Kidney tubule cell (primary cell): Measurements from ENCODE around the gene DISC1.
"Not testable (repeated sequence)": the region's sequence is repeated elsewhere in the genome, so short reads cannot be mapped to it uniquely, and the experiment has no call there.

ENCODE experiments used
- DNase-seq: peaks from one replicate; pipeline ENCODE4 v3.0.0-alpha.2; 2018; ENCODE audit warnings: low spot score

Gene DISC1

GRCh38 chr1:231893400-231894102 is 267.0 kb downstream of the DISC1 start:
- no peak for DNase-seq

DNA sequence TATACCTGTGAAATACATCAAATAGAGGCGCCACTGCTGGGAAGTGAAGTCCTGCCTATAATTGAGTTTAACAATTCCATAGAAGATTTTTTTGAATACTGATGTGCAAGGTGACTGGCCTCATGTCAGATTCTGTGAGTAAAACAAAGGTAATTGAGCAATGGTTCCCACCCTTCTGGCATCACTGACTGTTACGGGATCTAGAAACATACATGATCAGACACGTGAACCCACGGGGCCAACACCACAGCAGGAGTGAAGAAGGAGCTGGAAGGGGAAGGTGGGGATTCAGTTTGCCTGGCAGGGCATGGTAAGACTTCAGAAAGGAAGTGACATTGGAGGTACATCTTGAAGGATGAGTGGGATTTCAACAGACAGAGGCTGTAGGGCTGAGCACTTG is 270.2 kb downstream of the DISC1 start:
- DNase-seq: no peak

- no peak for DNase-seq
These were observed 272.5 kb downstream of the DISC1 start for GRCh38 chr1:231899046-231899445.

GRCh38 chr1:231899713-231900435 is 273.3 kb downstream of the DISC1 start:
- no peak for DNase-seq

GRCh38 chr1:231903586-231904081 is 277.0 kb downstream of the DISC1 start:
- DNase-seq: no peak

- DNase-seq: not testable (repeated sequence)
These were observed 280.7 kb downstream of the DISC1 start for GRCh38 chr1:231907310-231907709.

DNA sequence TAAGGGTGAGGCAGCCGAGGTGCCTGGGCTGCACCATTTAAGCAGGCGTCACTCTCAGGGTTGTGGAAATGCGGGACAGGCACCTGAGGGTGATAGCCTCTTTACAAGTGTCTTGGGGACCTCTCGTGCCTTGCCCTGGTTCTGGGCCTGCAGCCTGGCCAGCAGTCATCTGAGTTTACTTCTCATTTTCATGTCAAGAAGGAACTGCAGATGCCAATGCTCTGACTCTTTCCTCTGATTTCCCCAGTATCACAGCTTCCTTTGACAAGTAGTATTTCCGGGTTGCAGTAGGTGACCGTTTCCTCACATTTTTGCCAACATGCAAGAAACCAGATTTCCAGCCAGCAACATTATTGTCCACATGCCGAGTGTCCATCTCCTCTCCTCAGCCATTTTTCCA is 286.9 kb downstream of the DISC1 start:
- no peak for DNase-seq

DNA sequence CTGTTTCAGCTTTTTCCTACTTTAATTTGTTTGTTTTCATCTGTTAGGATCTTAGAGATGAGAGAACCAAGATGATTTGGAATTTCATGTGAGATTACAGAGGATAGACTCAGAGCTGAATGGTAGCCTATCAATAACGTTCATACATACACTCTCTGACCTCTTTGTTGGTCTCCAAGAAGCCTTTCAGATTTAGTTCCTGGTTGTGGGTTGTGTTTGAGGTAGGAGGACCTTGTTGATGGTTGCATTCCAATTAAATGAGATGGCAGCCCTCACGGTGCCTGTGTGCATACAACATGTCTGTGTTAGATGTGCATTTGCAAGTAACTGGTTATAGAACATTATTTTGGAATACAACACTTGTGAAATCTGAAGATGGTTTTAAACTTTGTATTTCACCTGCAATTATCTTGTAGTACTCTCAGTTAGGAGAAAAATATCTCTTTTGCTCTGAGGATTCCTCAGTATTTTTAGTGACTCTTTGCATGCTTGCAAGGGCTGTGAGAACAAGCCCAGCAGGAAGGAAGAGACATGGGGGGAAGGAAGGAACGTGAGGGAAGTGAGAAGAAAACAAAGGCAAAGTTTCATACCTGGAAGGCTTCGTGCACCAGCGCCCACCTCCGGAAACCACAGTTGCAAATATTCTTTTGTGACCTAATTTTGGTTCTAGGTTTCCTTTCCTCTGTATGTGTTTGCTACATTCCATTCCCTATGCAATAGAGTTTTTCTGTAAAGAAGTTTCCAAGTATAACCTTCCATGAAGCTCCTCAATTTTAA is 291.8 kb downstream of the DISC1 start:
- peak; percentile 77 for DNase-seq

DNA sequence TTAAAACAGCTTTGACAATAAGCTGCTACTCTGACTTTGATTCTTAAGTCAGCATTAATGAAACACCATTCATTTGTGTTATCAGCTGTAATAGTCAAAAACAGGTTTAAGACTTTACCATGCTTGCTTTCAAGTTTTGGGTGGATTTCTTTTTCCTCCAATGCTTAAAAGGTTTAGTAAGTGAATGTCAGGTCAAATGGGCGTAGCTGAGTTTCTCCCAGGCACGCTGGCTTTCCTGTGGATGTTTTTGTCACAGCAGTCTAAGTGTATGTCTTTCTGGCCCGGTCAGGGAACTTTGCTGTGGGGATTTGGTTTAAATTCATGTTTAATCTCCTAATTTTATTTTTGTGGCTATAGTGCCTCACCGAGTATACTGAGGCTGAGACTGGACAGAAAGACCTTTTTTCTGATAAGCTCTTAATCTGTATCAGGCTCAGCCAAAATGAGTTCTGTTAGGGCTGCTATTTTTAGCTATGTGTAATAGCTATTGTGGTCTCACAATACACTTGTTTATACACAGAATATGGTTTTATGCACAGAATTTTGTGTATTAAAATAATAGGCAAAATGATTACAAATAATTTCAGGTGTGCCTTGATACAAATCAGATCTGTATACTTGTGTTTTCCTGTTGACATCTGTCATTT is 292.8 kb downstream of the DISC1 start:
- no peak for DNase-seq

- no peak for DNase-seq
These were observed 293.3 kb downstream of the DISC1 start for GRCh38 chr1:231919886-231920285.

DNA sequence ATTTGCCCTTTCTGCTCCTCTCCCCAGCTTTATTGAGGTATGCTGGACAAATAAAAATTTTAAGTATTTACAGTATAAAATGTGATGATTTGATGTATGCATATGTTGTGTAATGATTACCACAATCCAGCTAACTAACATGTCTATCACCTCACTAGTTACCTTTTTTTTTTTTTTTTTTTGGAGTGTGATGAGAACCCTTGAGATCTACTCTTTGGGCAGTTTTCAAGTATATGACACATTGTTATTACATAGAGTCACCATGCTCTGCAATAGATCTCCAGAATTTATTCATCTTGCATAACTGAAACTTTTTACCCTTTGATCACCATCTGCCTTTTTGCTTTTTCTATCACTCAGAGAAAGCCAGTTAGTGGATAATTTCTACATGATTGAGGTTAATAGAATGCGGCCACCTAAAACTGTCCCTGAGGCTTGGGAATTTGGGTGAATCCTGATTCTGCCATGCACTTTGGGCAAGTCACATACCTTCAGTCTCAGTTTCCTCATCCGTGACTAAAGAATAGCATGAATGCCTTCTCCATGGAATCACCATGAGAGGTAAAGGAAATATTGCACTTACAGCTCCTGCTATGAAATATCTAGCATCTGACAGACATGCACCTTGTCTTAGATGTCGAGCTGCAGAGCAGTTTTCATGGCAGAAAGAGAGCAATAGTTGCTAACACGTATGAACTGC is 295.2 kb downstream of the DISC1 start:
- peak; percentile 74 for DNase-seq

- DNase-seq: no peak
These were observed 297.0 kb downstream of the DISC1 start for GRCh38 chr1:231923491-231924041.

GRCh38 chr1:231924180-231924579 is 297.6 kb downstream of the DISC1 start:
- DNase-seq: no peak

GRCh38 chr1:231925864-231926263 is 299.3 kb downstream of the DISC1 start:
- no peak for DNase-seq

DNA sequence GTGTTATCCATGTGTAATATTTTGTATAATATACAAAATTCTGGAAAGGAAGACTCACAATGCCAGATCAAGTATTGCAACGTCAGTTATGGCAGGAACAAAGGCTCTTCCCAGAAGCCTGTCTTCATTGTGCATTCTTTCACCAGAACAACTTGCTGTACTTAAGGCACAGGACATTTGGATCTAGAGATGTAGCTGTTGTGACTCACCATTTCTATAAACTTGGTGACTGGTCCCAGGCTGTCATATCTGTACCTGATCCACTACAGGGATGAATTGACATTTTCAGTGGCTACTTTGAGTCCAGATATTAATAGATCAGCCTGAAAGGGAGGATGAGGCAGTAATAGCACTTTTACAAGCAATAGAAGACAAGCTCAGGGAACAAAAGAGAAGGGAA is 299.8 kb downstream of the DISC1 start:
- DNase-seq: no peak

- no peak for DNase-seq
These were observed 300.3 kb downstream of the DISC1 start for GRCh38 chr1:231926933-231927332.

DNA sequence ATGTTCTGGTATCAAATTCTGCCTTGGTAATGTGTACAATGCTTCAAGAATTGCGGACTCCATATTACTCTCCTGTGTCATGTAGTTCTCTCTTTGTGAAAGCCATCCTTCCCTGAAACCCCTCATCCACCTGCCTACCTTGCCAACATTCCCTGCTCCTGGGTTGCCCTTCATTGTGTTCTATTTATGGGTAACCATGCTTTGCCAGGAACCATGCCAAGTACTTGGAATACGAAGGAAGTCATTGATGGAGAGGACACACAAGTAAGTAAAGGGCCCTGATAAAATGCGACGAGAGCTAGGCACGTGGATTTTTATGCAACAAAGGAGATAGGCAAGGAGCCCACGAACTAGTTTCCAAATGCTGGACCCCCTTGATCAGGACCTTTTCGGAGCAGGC is 300.8 kb downstream of the DISC1 start:
- DNase-seq: no peak

DNA sequence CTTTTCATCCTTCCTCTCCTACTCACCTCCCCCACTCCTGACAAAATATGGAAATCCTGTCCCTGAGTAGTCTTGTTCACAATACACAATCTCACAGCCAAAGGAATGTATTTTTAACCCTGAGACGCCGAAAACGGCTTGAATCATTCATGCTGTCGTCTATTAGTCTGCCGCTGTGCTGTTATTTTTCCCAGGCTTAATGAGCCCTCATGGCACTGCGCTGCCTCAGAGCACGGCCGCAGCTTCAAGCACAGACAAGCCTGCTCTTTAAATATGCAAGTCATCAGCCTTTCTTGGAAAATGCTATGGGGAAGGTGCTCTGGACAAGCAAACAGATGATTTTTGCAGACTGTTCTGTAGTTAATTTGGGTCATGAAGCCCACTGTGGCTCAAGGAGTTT is 302.7 kb downstream of the DISC1 start:
- DNase-seq: peak; percentile 33

- DNase-seq: no peak
These were observed 303.8 kb downstream of the DISC1 start for GRCh38 chr1:231930257-231930947.

GRCh38 chr1:231931146-231931545 is 304.6 kb downstream of the DISC1 start:
- DNase-seq: peak; percentile 20
